AG09319 (cell line): ENCODE measurements around the gene APLP1.
"Not testable (repeated sequence)": the region's sequence is repeated elsewhere in the genome, so short reads cannot be mapped to it uniquely, and the experiment has no call there.

Experiments
- DNase-seq: peaks from one replicate; pipeline ENCODE4 v3.0.0-alpha.2; 2010; ENCODE audit warnings: low read depth; ENCODE audit errors: extremely low read depth
- CTCF ChIP-seq: IDR thresholded peaks from 2 replicates; pipeline ENCODE4 v1.5.1; 2011; ENCODE audit warnings: low read depth, mild to moderate bottlenecking, inconsistent platforms, low read length, moderate library complexity

APLP1 gene

GRCh38 chr19:35887197-35887596, 18.8 kb downstream of the APLP1 start:
- no peak for DNase-seq
- TF ChIP-seq CTCF, result no peak

- no peak for DNase-seq
- no peak for TF ChIP-seq CTCF
These were observed 20.0 kb downstream of the APLP1 start for GRCh38 chr19:35888398-35888797.

- no peak for DNase-seq
- no peak for TF ChIP-seq CTCF
These were observed 21.2 kb downstream of the APLP1 start for GRCh38 chr19:35889370-35890112.

GRCh38 chr19:35890113-35890650, 21.8 kb downstream of the APLP1 start:
- no peak for DNase-seq
- TF ChIP-seq CTCF, result no peak

- not testable (repeated sequence) for DNase-seq
These were observed 23.4 kb downstream of the APLP1 start for GRCh38 chr19:35891819-35892218.

- DNase-seq, result no peak
- TF ChIP-seq CTCF, result no peak
These were observed 26.0 kb downstream of the APLP1 start for GRCh38 chr19:35894342-35894741.

- no peak for DNase-seq
- no peak for TF ChIP-seq CTCF
These were observed 27.7 kb downstream of the APLP1 start for GRCh38 chr19:35895911-35896642.

- no peak for TF ChIP-seq CTCF
- DNase-seq, result no peak
These were observed 28.3 kb downstream of the APLP1 start for GRCh38 chr19:35896643-35897040.
